T-helper 2 cell treated with Interferon-gamma antibody and Interleukin-4, amounts not matched to agents 5 μg/mL and 100 μg/mL, for 36 hours (primary cell): Measurements from ENCODE around the gene NARF.
A peak's percentile ranks its signal among the peaks of the same experiment; 100 is the strongest.

ENCODE experiments used
- DNase-seq: peaks from one replicate; pipeline ENCODE4 v3.0.0; 2021; ENCODE audit warnings: low spot score
- H3K27ac Mint-ChIP-seq: one replicate; pipeline ENCODE4 v1.8.0; 2021; ENCODE audit warnings: mild to moderate bottlenecking, mixed read lengths
- H3K27me3 Mint-ChIP-seq: one replicate; pipeline ENCODE4 v1.8.0; 2021; ENCODE audit warnings: low read depth, mixed read lengths
- H3K36me3 Mint-ChIP-seq: one replicate; pipeline ENCODE4 v1.8.0; 2021; ENCODE audit warnings: low read depth, mixed read lengths
- H3K4me1 Mint-ChIP-seq: one replicate; pipeline ENCODE4 v1.8.0; 2021; ENCODE audit warnings: low read depth, mixed read lengths
- H3K4me3 Mint-ChIP-seq: one replicate; pipeline ENCODE4 v1.8.0; 2022; ENCODE audit warnings: mild to moderate bottlenecking, moderate library complexity, mixed read lengths
- H3K9me3 Mint-ChIP-seq: one replicate; pipeline ENCODE4 v1.8.0; 2021; ENCODE audit warnings: mixed read lengths

The NARF gene

GRCh38 chr17:82439194-82439828 lies 19.2 kb upstream of the NARF start:
- H3K9me3 Mint-ChIP-seq, result no peaks in the 10 kb centered on the region
- no peaks in the 10 kb centered on the region for H3K27me3 Mint-ChIP-seq
- H3K4me1 Mint-ChIP-seq, result peaks cover 2% of the 10 kb centered on the region
- peaks cover 11% of the 10 kb centered on the region for H3K36me3 Mint-ChIP-seq
- no peak for DNase-seq
- H3K4me3 Mint-ChIP-seq, result no peak overlapping the region
- peak overlapping the region; percentile 55 for H3K27ac Mint-ChIP-seq

GRCh38 chr17:82439829-82440365 lies 18.6 kb upstream of the NARF start:
- Mint-ChIP-seq H3K27ac (no peak overlapping the region), H3K27me3 (no peaks in the 10 kb centered on the region), H3K4me3 (no peak overlapping the region)

GRCh38 chr17:82440469-82440981 lies 18.0 kb upstream of the NARF start:
- H3K36me3 Mint-ChIP-seq, result peaks cover 11% of the 10 kb centered on the region
- no peaks in the 10 kb centered on the region for H3K9me3 Mint-ChIP-seq
- no peaks in the 10 kb centered on the region for H3K27me3 Mint-ChIP-seq
- no peak for DNase-seq
- H3K4me1 Mint-ChIP-seq, result no peaks in the 10 kb centered on the region
- H3K4me3 Mint-ChIP-seq, result no peak overlapping the region
- no peak overlapping the region for H3K27ac Mint-ChIP-seq

More at GRCh38 chr17:82439829-82440365, 18.6 kb upstream of the NARF start:
- no peak for DNase-seq
- Mint-ChIP-seq H3K36me3 (peaks cover 11% of the 10 kb centered on the region), H3K4me1 (no peaks in the 10 kb centered on the region), H3K9me3 (no peaks in the 10 kb centered on the region)

- Mint-ChIP-seq H3K4me1 (no peaks in the 10 kb centered on the region), H3K4me3 (no peak overlapping the region), H3K9me3 (no peaks in the 10 kb centered on the region), H3K27me3 (no peaks in the 10 kb centered on the region), H3K27ac (no peak overlapping the region), H3K36me3 (peaks cover 11% of the 10 kb centered on the region)
- no peak for DNase-seq
Observed at GRCh38 chr17:82440991-82441627, 17.4 kb upstream of the NARF start.

GRCh38 chr17:82441691-82442487 lies 16.7 kb upstream of the NARF start:
- Mint-ChIP-seq H3K27ac (no peak overlapping the region), H3K36me3 (peaks cover 13% of the 10 kb centered on the region), H3K27me3 (no peaks in the 10 kb centered on the region), H3K4me3 (no peak overlapping the region), H3K9me3 (no peaks in the 10 kb centered on the region), H3K4me1 (no peaks in the 10 kb centered on the region)
- no peak for DNase-seq

GRCh38 chr17:82442643-82443464 lies 15.7 kb upstream of the NARF start:
- H3K27ac Mint-ChIP-seq, result no peak overlapping the region
- peaks cover 18% of the 10 kb centered on the region for H3K36me3 Mint-ChIP-seq
- no peak for DNase-seq
- H3K27me3 Mint-ChIP-seq, result no peaks in the 10 kb centered on the region
- no peaks in the 10 kb centered on the region for H3K9me3 Mint-ChIP-seq
- peaks cover 2% of the 10 kb centered on the region for H3K4me1 Mint-ChIP-seq
- no peak overlapping the region for H3K4me3 Mint-ChIP-seq

- DNase-seq, result no peak
- H3K36me3 Mint-ChIP-seq, result peaks cover 20% of the 10 kb centered on the region
- H3K9me3 Mint-ChIP-seq, result no peaks in the 10 kb centered on the region
- no peak overlapping the region for H3K27ac Mint-ChIP-seq
- no peak overlapping the region for H3K4me3 Mint-ChIP-seq
- H3K27me3 Mint-ChIP-seq, result no peaks in the 10 kb centered on the region
- peaks cover 2% of the 10 kb centered on the region for H3K4me1 Mint-ChIP-seq
Observed at GRCh38 chr17:82443465-82444283, 14.9 kb upstream of the NARF start.

GRCh38 chr17:82444284-82444893 lies 14.2 kb upstream of the NARF start:
- no peak for DNase-seq
- H3K4me3 Mint-ChIP-seq, result no peak overlapping the region
- no peaks in the 10 kb centered on the region for H3K27me3 Mint-ChIP-seq
- H3K4me1 Mint-ChIP-seq, result peaks cover 5% of the 10 kb centered on the region
- H3K9me3 Mint-ChIP-seq, result no peaks in the 10 kb centered on the region
- no peak overlapping the region for H3K27ac Mint-ChIP-seq
- peaks cover 25% of the 10 kb centered on the region for H3K36me3 Mint-ChIP-seq

GRCh38 chr17:82444941-82445521 lies 13.5 kb upstream of the NARF start:
- no peak overlapping the region for H3K4me3 Mint-ChIP-seq
- H3K27ac Mint-ChIP-seq, result no peak overlapping the region
- peaks cover 31% of the 10 kb centered on the region for H3K36me3 Mint-ChIP-seq
- H3K9me3 Mint-ChIP-seq, result no peaks in the 10 kb centered on the region
- no peak for DNase-seq
- no peaks in the 10 kb centered on the region for H3K27me3 Mint-ChIP-seq
- peaks cover 5% of the 10 kb centered on the region for H3K4me1 Mint-ChIP-seq

- Mint-ChIP-seq H3K4me3 (no peak overlapping the region), H3K9me3 (no peaks in the 10 kb centered on the region), H3K27me3 (no peaks in the 10 kb centered on the region), H3K27ac (no peak overlapping the region), H3K36me3 (peaks cover 28% of the 10 kb centered on the region), H3K4me1 (peaks cover 5% of the 10 kb centered on the region)
- no peak for DNase-seq
Observed at GRCh38 chr17:82445542-82445941, 13.0 kb upstream of the NARF start.

GRCh38 chr17:82446124-82446523 lies 12.4 kb upstream of the NARF start:
- no peak for DNase-seq
- H3K27ac Mint-ChIP-seq, result no peak overlapping the region
- H3K4me1 Mint-ChIP-seq, result peaks cover 9% of the 10 kb centered on the region
- H3K9me3 Mint-ChIP-seq, result no peaks in the 10 kb centered on the region
- H3K27me3 Mint-ChIP-seq, result no peaks in the 10 kb centered on the region
- peaks cover 27% of the 10 kb centered on the region for H3K36me3 Mint-ChIP-seq
- peak overlapping the region; percentile 9 for H3K4me3 Mint-ChIP-seq

- Mint-ChIP-seq H3K27ac (peak overlapping the region; percentile 41), H3K9me3 (no peaks in the 10 kb centered on the region), H3K4me1 (peaks cover 14% of the 10 kb centered on the region), H3K36me3 (peaks cover 24% of the 10 kb centered on the region), H3K27me3 (no peaks in the 10 kb centered on the region), H3K4me3 (peak overlapping the region; percentile 18)
- no peak for DNase-seq
Observed at GRCh38 chr17:82446649-82447048, 11.9 kb upstream of the NARF start.
